B cell (primary cell): Measurements from ENCODE around the gene GAMT. TPM values are rescaled to one million over a fixed set of nuclear protein-coding genes. Genes with fewer than 3 reads are reported as not detected.

Experiments used
- ATAC-seq: fragments of 200-7000 bp; cut with Tn5 transposase; one replicate; pipeline ENCODE4 v1.10.0; 2021; ENCODE audit warnings: low read depth, mild to moderate bottlenecking, moderate number of reproducible peaks, moderate library complexity
- CTCF ChIA-PET: fragments of 350-600 bp; sonication (Branson Sonifier 250); formaldehyde crosslinking; loops from one replicate; lab custom pipeline; 2021; ENCODE audit warnings: antibody characterized with exemption, inconsistent platforms; lab: Charles Lee
- POLR2A ChIA-PET: fragments of 350-600 bp; sonication (Branson Sonifier 250); formaldehyde crosslinking; loops from one replicate; lab custom pipeline; 2021; ENCODE audit warnings: antibody characterized with exemption; lab: Charles Lee
- DNase-seq: peaks from one replicate; pipeline ENCODE4 v3.0.0; 2013
- H2AFZ ChIP-seq: 2 replicates; pipeline ENCODE4 v1.6.1; 2012; ENCODE audit warnings: mild to moderate bottlenecking, low read depth, low read length; ENCODE audit not compliant: insufficient read depth, poor library complexity, severe bottlenecking
- H3K27ac ChIP-seq, 2 donors: 1 replicate in 1 of 2; 2 replicates in 1 of 2; pipeline ENCODE4 v1.5.1; 2012 to 2013; ENCODE audit warnings: low read length in 2 of 2, mild to moderate bottlenecking in 2 of 2, moderate library complexity in 1 of 2
- H3K27me3 ChIP-seq, 4 experiments: fragments of 200-600 bp in 1 of 4; sonication (generic) in 1 of 4; replicated peaks in 1 of 4; 1 replicate in 2 of 4; 2 replicates in 2 of 4; pipeline versions ENCODE4 v1.6.1 to v1.7.0; 2013 to 2016; ENCODE audit warnings: low read length in 3 of 4, mild to moderate bottlenecking in 2 of 4, mixed read lengths in 1 of 4, moderate library complexity in 1 of 4; ENCODE audit not compliant: insufficient read depth in 4 of 4, control insufficient read depth in 3 of 4; ENCODE audit errors: control extremely low read depth in 1 of 4
- H3K36me3 ChIP-seq, 2 experiments: replicated peaks in 1 of 2; 1 replicate in 1 of 2; 2 replicates in 1 of 2; pipeline versions ENCODE4 v1.6.1 to v1.7.1; 2013; ENCODE audit warnings: low read length in 1 of 2; ENCODE audit not compliant: insufficient read depth in 2 of 2, control insufficient read depth in 1 of 2; ENCODE audit errors: control extremely low read depth in 1 of 2, extremely low read depth in 1 of 2
- H3K4me1 ChIP-seq, 2 donors: fragments of 200-600 bp in 1 of 2; sonication (generic) in 1 of 2; 1 replicate in 1 of 2; 2 replicates in 1 of 2; pipeline versions ENCODE4 v1.5.1 to v1.6.1; 2013 to 2017; ENCODE audit warnings: low read length in 2 of 2; ENCODE audit not compliant: control insufficient read depth in 2 of 2, insufficient read depth in 2 of 2
- H3K4me2 ChIP-seq: replicated peaks from 2 replicates; pipeline ENCODE3; 2012; ENCODE audit warnings: mild to moderate bottlenecking, low read depth, low read length; ENCODE audit not compliant: poor library complexity, severe bottlenecking
- H3K4me3 ChIP-seq, 5 experiments: fragments of 200-600 bp in 1 of 5; sonication (generic) in 1 of 5; 1 replicate in 3 of 5; 2 replicates in 2 of 5; pipeline versions ENCODE4 v1.5.1 to v1.7.0; 2011 to 2016; ENCODE audit warnings: low read length in 4 of 5, mild to moderate bottlenecking in 4 of 5, low read depth in 2 of 5, control low read depth in 1 of 5, moderate library complexity in 1 of 5; ENCODE audit not compliant: insufficient read depth in 1 of 5; ENCODE audit errors: control extremely low read depth in 1 of 5, extremely low read depth in 1 of 5
- H3K79me2 ChIP-seq: fragments of 200-600 bp; sonication (generic); one replicate; pipeline ENCODE4 v1.6.0; 2016; ENCODE audit warnings: low read length; ENCODE audit not compliant: control insufficient read depth, insufficient read depth
- H3K9ac ChIP-seq: fragments of 200-600 bp; sonication (generic); 2 replicates; pipeline ENCODE4 v1.6.1; 2017; ENCODE audit warnings: mild to moderate bottlenecking, low read length, moderate library complexity
- H3K9me3 ChIP-seq, 3 donors: one replicate each; pipeline versions ENCODE4 v1.6.1 to v1.7.1; 2013; ENCODE audit warnings: low read length in 2 of 3; ENCODE audit not compliant: control insufficient read depth in 2 of 3, insufficient read depth in 1 of 3; ENCODE audit errors: control extremely low read depth in 1 of 3
- H4K20me1 ChIP-seq: 2 replicates; pipeline ENCODE4 v1.6.0; 2012; ENCODE audit warnings: mild to moderate bottlenecking, low read length; ENCODE audit not compliant: insufficient read depth, control insufficient read depth, poor library complexity, severe bottlenecking
- H3K27ac Mint-ChIP-seq: one replicate; pipeline ENCODE4 v1.8.0; 2021; ENCODE audit warnings: mixed read lengths
- H3K27me3 Mint-ChIP-seq: one replicate; pipeline ENCODE4 v1.8.0; 2021; ENCODE audit warnings: mixed read lengths
- H3K4me1 Mint-ChIP-seq: one replicate; pipeline ENCODE4 v1.8.0; 2021; ENCODE audit warnings: mixed read lengths
- H3K4me3 Mint-ChIP-seq: one replicate; pipeline ENCODE4 v1.8.0; 2021; ENCODE audit warnings: mixed read lengths
- H3K9me3 Mint-ChIP-seq: one replicate; pipeline ENCODE4 v1.8.0; 2022; ENCODE audit warnings: mixed read lengths; ENCODE audit not compliant: insufficient read depth
- CTCF ChIP-seq: fragments of 200-600 bp; IDR thresholded peaks from one replicate; pipeline ENCODE4 v1.8.0; 2022; ENCODE audit warnings: antibody characterized with exemption, mild to moderate bottlenecking
- EZH2 ChIP-seq: IDR thresholded peaks from 2 replicates; pipeline ENCODE4 v1.6.1; 2012; ENCODE audit warnings: borderline replicate concordance, low read depth, mild to moderate bottlenecking, moderate library complexity, low read length; ENCODE audit not compliant: insufficient read depth, poor library complexity, severe bottlenecking
- whole genome bisulfite sequencing: methylation state at CpG from one replicate; pipeline ENCODE4 v1.1.5; 2013; ENCODE audit warnings: missing lambda C conversion rate; ENCODE audit not compliant: insufficient coverage; 5-methylcytosine and 5-hydroxymethylcytosine counted together
- intact Hi-C: fragments of 100-400 bp; cut with micrococcal nuclease; formaldehyde crosslinking; loops from one replicate; pipeline ENCODE4 v1.10.0; 2022
- polyA plus RNA-seq: library from polyadenylated mRNA; depleted of rRNA; stranded (reverse); fragments of >200 nt; gene quantifications from 2 replicates; pipeline ENCODE4 v1.2.3, GENCODE V29; 2012
- total RNA-seq, 2 donors: library from RNA; stranded (reverse); fragments of 120-200 nt in 1 of 2; gene quantifications; 1 replicate in 1 of 2; 2 replicates in 1 of 2; pipeline versions ENCODE4 v1.2.3 to v1.2.4, GENCODE V29; 2013 to 2022

Gene GAMT
- total and polyA plus RNA-seq, 2 donors (not counting 1 experiment from before 2014, with no cell fraction given) = 8.8 to 12.1 TPM

GRCh38 chr19:1399079-1399478 lies 2.3 kb downstream of the GAMT start:
- no peak for ATAC-seq
- H3K4me1 Mint-ChIP-seq = peaks cover 12% of the 10 kb centered on the region
- peaks cover 4% of the 10 kb centered on the region for H3K27me3 Mint-ChIP-seq
- DNase-seq = no peak
- intact Hi-C loops = no loop called here
- no peak overlapping the region for H3K4me3 Mint-ChIP-seq
- Histone ChIP-seq H3K4me2 (no peak overlapping the region), H3K4me1 (peaks cover 15 to 22% of the 10 kb centered on the region in 2 donors), H3K79me2 (no peaks in the 10 kb centered on the region), H3K4me3 (no peak overlapping the region), H3K27me3 (peaks cover 0 to 18% (median 5%) of the 10 kb centered on the region in 4 experiments), H3K9ac (no peak overlapping the region), H3K27ac (no peak overlapping the region), H3K9me3 (peaks cover 0 to 4% (median 0%) of the 10 kb centered on the region in 3 donors), H3K36me3 (no peaks in the 10 kb centered on the region), H4K20me1 (no peaks in the 10 kb centered on the region), H2AFZ (no peak overlapping the region)
- TF ChIP-seq EZH2 (no peak), CTCF (no peak)
- POLR2A ChIA-PET = interaction anchor here (0.9 kb wide), 1 partner anchor 15 kb away, joined by 3 read pairs; the partner anchor contains the start of gene NDUFS7
- CTCF ChIA-PET = no interaction called here
- H3K9me3 Mint-ChIP-seq = no peaks in the 10 kb centered on the region
- no peak overlapping the region for H3K27ac Mint-ChIP-seq
- 96% methylated on average over 16 of the region's 19 CpGs for WGBS

GRCh38 chr19:1397838-1398237 lies 3.5 kb downstream of the GAMT start:
- H3K27ac ChIP-seq = no peak overlapping the region
- ChIA-PET POLR2A (interaction anchor here (0.6 kb wide), 1 partner anchor 115 kb away, joined by 4 read pairs; no protein-coding TSS in a partner anchor), CTCF (interaction anchor here (0.6 kb wide), 1 partner anchor 384 kb away, joined by 3 read pairs; no protein-coding TSS in a partner anchor)
- no peak for DNase-seq
- Mint-ChIP-seq H3K4me1 (peaks cover 9% of the 10 kb centered on the region), H3K27me3 (peaks cover 3% of the 10 kb centered on the region), H3K4me3 (no peak overlapping the region), H3K27ac (no peak overlapping the region), H3K9me3 (no peaks in the 10 kb centered on the region)
- TF ChIP-seq EZH2 = no peak
- no peak for TF ChIP-seq CTCF
- no peak overlapping the region for H3K4me3 ChIP-seq
- H3K79me2 ChIP-seq = no peaks in the 10 kb centered on the region
- intact Hi-C loops = no loop called here
- no peak overlapping the region for H3K4me2 ChIP-seq
- H3K9me3 ChIP-seq = peaks cover 0 to 4% (median 0%) of the 10 kb centered on the region in 3 donors
- no peak for ATAC-seq
- WGBS = 98% methylated on average over 8 of the region's 9 CpGs
- no peak overlapping the region for H3K9ac ChIP-seq
- peaks cover 0 to 10% (median 2%) of the 10 kb centered on the region in 4 experiments for H3K27me3 ChIP-seq
- H4K20me1 ChIP-seq = no peaks in the 10 kb centered on the region
- peaks cover 0 to 9% of the 10 kb centered on the region in 2 experiments for H3K36me3 ChIP-seq
- H2AFZ ChIP-seq = no peak overlapping the region
- peaks cover 15 to 22% of the 10 kb centered on the region in 2 donors for H3K4me1 ChIP-seq
